IMR-90 (cell line): Measurements from ENCODE around the gene HSD17B8.
A peak's percentile ranks its signal among the peaks of the same experiment; 100 is the strongest.

Experiments used
- CEBPB ChIP-seq: IDR thresholded peaks from 2 replicates; pipeline ENCODE4 v1.6.1; 2012; ENCODE audit warnings: low read depth, low read length, improper control_type of control experiment
- MAZ ChIP-seq: IDR thresholded peaks from 2 replicates; pipeline ENCODE4 v1.6.1; 2012; ENCODE audit warnings: low read depth, mild to moderate bottlenecking, low read length, improper control_type of control experiment, moderate library complexity, borderline replicate concordance
- POLR2A ChIP-seq: IDR thresholded peaks from 2 replicates; pipeline ENCODE4 v1.6.1; 2012; ENCODE audit warnings: mild to moderate bottlenecking, low read depth, low read length
- RAD21 ChIP-seq: IDR thresholded peaks from 2 replicates; pipeline ENCODE4 v1.6.1; 2012; ENCODE audit warnings: low read length, improper control_type of control experiment
- TF ChIP-seq, protein P1 (sequence below): conservative IDR thresholded peaks from 2 replicates; pipeline ENCODE4 v1.5.1; 2012; ENCODE audit warnings: mild to moderate bottlenecking, low read depth, low read length, improper control_type of control experiment

DNA sequence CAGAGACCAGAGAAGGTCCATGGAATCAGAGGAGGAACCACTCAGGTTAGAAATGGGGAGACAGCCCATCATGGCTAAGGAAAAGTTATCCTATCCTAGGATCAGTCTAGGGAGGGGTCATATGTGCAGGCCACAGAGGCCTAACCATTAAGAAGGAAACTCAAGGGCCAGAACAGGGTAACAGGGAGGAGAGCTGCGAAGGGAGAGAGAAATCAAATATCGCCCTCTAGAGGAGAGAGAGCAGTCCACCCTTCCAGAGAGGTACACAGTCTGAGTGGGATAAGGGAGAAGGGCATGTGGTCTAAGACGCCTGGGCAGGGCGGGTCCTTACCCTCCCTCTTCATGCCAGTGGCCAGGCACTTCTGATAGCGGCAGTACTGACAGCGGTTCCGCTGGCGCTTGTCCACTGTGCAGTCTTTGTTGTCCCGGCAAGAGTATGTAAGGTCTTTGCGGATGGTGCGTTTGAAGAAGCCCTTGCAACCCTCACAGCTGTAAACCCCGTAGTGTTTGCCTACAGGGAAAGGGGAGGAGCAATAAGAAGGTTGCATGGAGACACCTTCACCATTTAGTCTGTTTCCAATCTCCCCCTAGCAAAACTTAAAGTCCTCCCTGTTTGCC is 6.9 kb upstream of the HSD17B8 start:
- TF ChIP-seq, protein P1, sequence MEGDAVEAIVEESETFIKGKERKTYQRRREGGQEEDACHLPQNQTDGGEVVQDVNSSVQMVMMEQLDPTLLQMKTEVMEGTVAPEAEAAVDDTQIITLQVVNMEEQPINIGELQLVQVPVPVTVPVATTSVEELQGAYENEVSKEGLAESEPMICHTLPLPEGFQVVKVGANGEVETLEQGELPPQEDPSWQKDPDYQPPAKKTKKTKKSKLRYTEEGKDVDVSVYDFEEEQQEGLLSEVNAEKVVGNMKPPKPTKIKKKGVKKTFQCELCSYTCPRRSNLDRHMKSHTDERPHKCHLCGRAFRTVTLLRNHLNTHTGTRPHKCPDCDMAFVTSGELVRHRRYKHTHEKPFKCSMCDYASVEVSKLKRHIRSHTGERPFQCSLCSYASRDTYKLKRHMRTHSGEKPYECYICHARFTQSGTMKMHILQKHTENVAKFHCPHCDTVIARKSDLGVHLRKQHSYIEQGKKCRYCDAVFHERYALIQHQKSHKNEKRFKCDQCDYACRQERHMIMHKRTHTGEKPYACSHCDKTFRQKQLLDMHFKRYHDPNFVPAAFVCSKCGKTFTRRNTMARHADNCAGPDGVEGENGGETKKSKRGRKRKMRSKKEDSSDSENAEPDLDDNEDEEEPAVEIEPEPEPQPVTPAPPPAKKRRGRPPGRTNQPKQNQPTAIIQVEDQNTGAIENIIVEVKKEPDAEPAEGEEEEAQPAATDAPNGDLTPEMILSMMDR: peak; percentile 68
- TF ChIP-seq POLR2A (no peak), RAD21 (peak; percentile 57), CEBPB (no peak), MAZ (no peak)
